HG03097 (cell line): ENCODE results near the gene IL2RA.
"Not testable (repeated sequence)": the region's sequence is repeated elsewhere in the genome, so short reads cannot be mapped to it uniquely, and the experiment has no call there.

Experiments
- ATAC-seq: cut with Tn5 transposase; IDR thresholded peaks from one replicate; pipeline ENCODE4 v1.9.1; 2021; ENCODE audit not compliant: unreplicated experiment, low FRiP score

The IL2RA gene

DNA sequence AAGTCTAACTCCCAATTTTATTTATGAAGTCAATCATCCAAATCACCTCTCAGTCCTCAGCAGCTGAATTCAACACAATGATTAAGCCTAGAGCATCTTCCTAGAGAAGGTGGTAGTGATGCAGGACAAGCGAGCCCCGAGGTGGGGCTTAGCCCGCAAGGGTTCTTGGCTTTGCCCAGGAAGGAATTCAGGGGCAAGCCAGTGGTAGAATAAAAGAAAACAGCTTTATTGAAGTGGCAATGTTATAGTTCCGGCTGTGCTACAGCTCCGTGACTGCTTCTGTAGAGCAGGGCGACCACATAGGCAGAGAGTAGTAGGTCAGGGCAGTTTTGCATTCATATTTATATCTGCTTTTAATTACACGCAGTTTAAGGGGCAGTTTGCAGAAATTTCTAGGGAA is 18.1 kb downstream of the IL2RA start:
- no peak for ATAC-seq

DNA sequence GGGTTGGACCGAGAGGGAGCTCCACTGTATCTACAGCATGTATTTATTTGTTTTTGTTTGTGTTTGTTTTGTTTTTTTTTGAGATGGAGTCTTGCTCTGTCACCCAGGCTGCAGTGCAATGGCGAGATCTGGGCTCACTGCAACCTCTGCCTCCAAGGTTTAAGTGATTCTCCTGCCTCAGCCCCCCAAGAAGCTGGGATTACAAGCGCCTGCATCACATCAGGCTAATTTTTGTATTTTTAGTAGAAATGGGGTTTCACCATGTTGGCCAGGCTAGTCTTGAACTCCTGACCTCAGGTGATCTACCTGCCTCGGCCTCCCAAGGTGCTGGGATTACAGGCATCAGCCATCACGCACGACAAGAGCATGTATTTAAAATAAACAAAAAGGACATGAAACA is 18.8 kb downstream of the IL2RA start:
- not testable (repeated sequence) for ATAC-seq

DNA sequence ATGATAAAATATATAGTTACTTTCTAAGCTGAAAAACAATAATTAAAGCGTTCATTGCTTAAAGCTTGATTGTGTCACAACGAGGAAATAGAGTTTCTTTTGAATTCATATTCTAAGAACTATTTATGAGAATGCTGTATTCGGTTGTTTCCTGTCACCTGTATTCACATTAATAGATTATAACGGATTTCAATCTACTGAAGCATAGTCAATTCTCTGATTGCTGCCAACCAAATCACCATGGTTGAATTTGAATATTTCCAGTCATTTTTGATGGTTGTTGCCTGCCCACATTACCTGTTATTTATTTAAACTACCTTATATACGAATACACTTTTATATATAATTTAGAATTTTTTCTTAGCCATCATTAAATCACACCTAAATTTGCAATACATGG is 22.0 kb downstream of the IL2RA start:
- ATAC-seq: no peak

DNA sequence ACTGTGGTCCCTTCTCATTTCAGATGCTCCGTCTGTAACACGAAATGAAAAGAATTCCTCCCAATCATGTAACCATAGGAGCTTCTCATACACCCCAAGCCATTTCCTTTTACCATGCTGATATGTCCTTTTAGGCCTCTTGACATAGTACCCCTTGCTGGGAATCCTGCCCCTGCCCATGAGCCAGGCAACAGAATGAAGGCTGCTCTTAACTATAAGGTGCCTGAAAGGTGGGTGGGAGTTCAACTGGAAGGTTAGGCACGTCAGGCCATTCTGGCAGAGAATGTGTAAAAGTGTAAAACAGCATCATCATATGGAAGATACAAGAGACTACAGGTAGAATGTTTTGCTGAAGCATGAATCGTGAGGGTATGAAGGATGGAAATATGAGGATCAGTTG is 22.5 kb downstream of the IL2RA start:
- no peak for ATAC-seq

DNA sequence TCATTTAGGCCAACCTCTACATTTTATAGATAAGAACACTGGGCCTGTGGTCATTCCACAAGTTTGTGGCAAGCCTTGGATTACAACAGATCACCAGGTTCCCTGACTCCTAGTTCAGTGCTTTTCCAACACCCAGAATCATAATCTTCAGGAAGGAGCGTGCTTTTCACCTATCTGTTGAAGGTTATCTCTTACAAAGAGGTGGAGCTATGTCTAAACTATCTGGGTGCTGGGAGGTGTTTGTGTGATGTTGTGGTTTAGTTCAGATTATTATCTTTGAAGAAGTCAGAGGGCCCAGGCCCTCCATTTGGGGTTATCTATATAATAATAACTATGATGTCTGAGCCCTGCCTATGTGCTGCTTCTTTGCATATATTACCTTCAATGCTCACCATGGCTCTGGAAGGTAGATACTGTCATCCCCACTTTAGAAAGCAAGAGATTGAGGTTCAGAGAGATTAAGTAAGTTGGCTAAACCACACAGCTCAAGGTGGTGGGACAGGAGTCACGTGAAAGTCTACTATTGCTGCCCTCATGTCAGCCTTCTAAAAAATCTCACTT is 24.0 kb downstream of the IL2RA start:
- ATAC-seq: no peak

DNA sequence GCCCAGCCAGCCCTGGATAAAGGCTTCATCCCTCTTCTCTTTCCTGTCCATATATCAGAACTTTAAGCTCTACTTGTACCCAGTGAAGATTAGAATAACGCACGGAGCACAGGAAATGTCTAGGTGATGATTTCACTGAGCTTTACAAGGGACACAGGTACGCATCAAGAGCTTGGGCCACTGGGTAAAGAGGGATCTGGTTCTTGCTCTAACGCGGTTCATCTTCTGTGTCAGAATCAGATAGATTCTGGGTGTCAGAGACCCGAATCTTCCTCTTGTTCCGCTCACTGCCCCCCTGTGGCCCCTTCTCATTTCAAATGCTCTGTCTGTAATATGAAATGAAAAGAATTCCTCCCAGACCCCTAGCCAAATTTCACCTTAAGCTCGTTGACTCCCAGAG is 24.7 kb downstream of the IL2RA start:
- ATAC-seq: no peak

DNA sequence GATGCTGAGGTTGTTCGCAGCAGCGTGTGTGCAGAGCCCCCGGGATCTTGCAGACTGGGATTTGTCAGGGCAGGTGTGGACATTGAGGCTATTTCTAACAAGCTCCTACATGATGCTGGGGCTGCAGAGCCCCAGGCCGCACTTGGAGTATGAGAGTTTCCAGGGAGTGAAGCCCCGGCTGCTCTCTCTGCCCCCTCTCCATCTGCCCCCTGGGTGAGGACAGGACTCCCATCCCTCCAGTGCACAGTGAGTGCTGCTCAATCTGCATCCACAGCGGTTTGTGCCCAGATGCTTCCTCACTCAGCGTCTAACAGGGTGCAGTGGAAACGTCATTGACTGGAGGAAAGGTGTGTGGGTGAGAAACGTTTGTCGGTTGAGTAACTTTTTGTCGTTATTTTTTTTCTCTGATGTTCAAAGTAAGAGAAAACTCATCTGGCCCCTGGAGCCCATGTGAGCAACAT is 25.3 kb downstream of the IL2RA start:
- no peak for ATAC-seq

DNA sequence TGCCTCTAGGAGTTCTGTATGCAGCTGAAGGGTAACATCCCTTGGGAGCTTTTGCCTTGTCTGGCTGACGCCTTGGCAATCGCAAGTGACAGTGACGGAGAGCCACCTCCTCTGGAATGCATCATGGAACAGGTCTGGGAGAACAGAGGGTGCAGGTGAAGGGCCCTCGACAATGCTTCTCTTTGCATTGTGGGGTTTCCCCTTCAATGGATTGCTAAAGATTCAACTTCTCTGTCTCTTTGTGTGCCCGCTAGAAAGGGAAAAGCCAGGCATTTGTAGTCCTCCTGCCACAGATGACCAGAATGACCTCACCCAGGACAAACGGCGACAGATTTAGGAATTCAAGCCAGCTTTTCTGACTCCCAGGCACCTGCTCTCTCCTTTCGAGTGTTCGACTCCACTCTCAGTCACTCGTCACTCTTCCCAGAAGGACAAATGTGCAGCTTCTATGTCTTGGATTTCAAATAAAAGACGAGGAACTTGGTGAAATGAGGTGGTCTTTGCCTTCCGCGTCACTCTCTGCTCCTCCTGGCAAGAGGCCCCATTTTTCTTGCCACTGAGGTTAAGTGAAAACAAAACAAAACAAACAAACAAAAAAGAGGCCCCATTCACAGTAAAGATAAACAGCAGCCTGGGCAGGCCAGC is 26.1 kb downstream of the IL2RA start:
- no peak for ATAC-seq

DNA sequence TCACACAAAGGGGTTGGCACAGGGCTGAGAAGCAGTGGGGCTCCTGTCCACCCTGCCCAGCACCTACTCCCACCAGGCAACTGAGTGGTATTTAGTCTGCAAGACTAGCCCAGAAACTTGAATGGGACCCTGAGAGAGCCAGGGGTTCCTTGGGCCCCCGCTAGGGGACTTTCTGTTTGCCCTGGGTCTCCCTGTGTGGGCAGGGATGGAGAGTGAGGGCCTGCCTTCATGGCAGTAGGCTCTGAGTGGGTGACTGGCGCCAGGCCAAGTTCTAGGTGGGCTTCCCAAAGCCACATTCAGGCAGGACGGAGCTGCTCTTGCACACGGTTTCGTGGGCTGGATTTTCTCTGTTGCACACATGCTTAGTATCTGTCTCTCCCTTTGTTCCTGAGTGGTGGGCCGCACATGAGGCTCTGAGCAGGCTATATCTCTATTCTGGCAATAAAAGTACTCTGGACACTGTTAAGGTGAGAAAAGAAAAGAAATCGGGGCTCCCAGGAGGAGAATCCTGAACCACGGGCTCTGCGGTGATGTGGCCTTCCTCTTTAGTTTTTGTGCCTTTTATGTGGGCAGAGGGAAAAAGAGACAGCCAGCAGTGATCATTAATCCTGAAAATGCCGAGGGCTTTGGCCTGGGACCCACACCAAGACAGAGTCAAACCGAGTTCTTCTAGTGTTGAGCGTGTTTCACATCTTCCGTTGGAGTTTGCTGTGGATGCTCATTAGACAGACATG is 26.9 kb downstream of the IL2RA start:
- ATAC-seq: no peak

DNA sequence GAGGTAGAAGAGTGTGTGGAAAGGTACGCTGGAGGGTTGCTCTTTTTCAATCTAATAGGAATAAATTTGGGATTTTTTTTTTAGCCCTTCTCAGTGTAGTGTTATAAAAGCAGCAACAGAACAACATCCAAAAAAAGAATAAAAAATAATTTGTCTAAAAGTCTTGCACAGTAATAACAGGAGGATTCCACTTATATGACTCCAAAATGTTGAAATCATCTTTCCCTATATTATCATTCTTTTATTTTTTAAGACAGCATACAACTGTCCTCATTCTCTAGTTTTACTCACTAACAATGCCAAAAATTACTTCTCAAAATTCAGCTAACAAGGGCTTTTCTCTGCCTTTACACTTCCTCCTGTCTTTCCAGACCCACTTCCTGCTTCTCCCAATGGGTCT is 27.8 kb downstream of the IL2RA start:
- ATAC-seq: no peak

DNA sequence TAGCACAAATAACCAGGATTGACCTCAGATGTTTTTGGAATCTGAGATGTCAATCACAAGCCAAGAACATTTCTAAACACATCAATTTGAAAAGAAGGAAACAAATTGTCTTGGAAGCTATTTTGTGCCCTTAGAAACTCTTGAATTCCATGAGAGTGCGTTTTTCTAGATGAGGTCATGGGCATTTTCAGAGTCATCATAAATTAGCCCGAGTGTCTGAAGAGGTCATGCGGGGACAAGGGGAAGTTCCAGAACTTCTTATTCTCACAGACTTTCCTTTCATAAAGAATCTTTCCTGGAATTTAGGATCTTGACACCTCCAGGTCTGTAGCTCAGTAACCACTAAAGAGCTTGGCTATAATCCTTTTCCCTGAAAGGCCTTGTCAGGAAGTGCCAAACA is 28.2 kb downstream of the IL2RA start:
- ATAC-seq: no peak

DNA sequence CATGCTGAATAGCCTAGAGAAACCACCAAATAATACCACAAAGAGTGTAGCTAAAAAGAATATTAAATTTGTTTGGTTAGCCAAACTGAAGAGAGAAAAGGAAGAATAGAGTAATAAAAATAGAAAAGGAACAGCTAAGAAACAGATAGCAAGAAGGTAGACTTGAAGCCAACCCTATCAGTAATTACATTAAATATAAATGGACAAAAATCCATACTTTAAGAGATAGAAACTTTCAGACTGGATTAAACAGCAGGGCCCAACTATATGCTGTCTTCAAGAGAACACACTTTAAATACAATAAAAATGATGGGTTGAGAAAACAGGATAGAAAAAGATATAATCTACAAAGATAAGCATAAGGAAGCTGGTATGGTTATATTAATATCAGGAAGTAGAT is 31.2 kb downstream of the IL2RA start:
- ATAC-seq: no peak

DNA sequence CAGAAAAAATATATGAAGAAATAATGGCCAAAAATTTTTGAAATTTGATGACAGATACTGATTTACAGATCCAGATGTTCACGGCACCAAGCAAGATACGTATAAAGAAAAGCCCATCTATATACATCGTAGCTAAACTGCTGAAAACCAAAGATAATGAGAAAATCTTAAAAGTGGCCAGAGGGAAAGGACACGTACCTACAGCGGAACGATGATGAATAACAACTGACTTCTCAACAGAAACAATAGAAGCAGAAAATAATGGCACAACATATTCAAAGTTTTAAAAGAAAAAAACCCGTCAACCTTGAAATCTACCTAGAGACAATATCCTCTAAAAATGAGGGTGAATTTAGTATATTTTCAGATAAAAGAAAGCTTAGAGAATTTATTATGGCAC is 31.9 kb downstream of the IL2RA start:
- ATAC-seq: no peak

DNA sequence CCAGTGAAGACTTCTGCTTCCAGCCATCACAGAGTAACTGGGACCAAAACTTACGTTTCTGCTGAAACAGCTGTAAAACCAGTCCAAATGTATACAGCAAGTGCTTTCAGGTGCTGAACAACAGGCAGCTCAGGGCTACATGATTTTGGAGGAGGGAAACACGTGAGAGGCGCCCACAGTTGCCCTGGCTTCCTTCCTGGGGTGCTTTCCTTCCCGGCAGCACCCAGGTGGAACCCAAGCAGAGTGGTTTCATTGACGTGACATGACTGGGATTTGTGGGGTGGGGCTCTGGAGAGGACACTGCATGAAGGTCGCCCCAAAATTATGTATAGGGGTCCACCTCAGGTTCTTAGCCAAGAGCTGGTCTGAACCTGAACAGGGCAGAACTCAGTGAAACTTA is 34.2 kb downstream of the IL2RA start:
- ATAC-seq: no peak

DNA sequence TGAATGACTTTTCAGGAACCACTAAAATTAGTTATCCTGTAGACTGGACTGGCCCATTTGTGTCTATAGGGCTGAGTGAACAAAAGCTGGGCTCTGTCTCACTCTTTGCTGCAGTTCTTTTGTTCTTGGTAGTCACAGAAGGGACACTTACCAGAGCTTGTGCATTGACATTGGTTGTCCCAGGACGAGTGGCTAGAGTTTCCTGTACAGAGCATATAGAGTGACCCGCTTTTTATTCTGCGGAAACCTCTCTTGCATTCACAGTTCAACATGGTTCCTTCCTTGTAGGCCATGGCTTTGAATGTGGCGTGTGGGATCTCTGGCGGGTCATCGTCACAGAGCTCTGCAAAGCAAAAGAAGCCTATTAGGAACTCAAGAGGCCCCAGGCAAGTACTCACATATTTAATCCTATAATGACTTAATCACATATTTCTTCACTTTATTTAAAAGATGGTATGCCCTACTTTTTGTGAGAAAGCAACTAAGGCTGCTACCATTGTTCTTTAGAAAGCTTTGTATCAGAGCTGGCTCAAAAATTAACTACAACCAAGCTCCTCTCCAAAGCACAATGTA is 36.4 kb downstream of the IL2RA start:
- no peak for ATAC-seq

DNA sequence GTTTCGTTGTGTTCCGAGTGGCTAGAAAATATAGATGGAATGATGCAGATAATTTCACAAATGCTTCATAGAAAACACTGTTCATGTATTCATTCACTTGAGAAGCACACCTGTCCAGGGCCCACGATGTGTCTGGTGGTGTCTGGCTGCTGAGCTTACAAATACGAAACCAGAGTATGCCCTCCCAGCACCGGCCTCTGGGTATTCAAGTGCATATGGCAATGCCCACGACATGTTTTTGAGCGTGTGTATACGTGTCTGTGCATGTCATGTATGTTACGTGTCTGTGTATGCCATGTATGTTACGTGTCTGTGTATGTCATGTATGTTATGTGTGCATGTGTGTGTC is 37.9 kb downstream of the IL2RA start:
- no peak for ATAC-seq

DNA sequence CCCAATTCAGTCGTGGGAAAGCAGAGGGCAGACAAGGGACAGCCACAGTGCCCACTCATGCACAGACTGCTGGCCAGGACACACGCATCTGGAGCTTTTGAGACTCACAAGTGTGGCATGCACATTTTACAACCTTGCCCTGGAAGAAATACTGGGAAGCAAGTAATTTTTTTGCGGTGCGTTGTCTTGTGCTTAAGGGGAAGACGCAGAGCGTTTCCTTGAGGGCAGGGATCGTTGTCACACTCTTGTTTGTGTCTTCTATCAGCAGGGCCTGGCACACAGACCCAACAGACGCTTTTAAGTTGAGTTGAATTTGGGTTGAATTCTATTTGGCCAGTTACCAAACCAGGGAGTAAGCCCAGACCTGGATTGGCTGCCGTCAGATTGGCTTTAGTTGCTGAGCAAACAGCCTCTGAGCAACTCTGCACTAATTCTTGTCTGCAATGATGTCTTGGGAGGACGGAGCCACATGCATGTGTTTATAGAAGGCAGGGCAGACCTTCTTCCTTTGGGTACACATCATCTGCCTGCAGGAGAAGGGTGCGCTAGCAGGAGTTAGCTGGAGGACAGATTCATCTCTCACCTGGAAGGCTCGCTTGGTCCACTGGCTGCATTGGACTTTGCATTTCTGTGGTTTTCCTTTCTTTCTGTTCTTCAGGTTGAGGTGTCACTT is 38.4 kb downstream of the IL2RA start:
- no peak for ATAC-seq

DNA sequence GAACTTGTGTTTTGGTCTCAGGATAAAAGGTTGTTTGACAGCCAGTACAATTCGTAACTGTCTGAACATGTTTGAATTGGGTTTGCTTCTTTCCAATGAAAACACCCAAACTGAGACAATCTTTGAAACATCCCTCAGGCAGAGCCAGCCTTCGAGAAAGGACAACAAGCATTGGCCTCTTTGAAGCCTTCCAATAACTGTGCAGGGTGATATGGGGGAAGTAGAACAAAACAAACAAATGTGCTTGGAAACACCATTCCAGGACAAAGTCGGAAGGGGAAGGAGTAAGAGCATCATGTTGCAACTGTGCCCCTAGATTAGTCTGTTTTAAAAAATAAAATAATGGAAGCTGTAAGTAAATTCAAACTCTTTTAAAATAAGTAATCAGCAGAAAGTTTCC is 39.5 kb downstream of the IL2RA start:
- no peak for ATAC-seq

DNA sequence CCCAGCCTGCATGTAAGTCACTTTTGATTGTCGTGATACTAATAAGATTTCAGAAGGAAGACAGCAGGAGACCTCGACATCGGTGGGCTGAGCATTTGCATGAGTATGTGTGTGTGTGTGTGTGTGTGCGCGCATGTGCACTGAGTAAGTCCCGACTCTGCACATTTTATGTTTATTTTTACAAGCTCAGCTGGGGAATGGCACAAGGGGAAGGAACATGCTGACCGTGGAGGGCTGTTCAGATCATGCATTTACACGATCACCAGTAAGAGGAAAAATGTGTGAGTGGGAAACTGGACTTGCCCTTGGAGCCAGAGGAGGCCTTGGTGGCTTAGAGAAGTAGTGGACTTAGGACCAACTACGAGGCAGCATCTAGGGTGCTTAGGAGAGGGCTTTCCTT is 41.3 kb downstream of the IL2RA start:
- no peak for ATAC-seq

DNA sequence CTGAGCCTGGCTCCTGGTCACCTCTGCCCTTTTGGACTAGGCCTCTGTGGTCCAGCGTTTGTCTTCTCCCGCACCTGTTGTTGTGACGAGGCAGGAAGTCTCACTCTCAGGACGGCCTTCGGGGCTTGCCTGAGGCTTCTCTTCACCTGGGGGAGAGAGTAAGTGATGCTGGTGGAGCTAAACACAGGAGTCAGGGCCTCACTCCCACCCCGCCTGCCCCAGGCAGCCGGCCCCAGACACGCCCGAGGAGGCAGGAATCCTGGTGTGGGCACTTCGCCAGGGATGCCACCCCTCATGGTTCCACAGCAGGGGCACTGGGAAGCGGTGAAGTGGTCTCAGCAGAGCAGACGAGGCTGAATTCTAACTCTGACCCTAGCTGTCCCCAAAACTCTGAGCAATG is 42.4 kb downstream of the IL2RA start:
- ATAC-seq: no peak

DNA sequence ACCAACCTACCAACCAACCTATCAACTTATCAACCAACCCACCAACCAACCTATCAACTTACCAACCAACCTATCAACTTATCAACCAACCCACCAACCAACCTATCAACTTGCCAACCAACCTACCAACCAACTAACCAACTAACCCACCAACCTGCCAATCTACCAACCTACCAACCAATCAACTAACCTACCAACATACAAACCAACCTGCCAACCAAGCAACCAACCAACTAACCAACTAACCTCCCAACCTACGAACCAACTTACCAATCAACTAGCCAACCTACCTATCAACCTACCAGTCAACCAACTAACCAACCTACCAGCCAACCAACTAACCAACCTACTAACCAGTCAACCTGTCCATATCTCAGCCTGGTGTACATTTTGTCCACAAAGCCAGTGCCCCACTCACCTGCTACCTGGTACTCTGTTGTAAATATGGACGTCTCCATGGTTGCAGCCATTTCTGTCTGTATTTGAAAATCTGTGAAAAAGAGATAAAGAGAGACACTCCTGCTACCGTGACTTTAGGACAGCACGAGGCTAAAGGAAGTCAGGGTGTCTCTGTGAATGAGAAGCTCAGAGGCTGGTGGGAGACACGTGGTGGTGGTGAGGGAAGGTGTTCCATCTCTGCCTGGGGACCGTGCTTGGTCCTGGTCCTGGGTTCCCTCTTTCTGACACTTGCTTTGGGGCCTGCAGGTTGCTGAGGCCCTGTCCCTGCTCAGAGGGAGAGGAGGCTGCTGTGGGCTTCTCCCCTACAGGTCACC is 43.0 kb downstream of the IL2RA start:
- ATAC-seq: no peak
